GM13976 (cell line): ENCODE results near the gene TRIO.

Experiments used
- DNase-seq: peaks from one replicate; pipeline ENCODE4 v3.0.0; 2012; ENCODE audit warnings: low spot score
- in situ Hi-C: fragments of 300-500 bp; cut with MboI; formaldehyde crosslinking; loops from one replicate; pipeline ENCODE4 v1.12.0; 2022; ENCODE audit warnings: low sequenced_read_pairs, mixed read lengths, inconsistent platforms; ENCODE audit not compliant: unreplicated experiment
- TF ChIP-seq, protein P1 (sequence below): IDR thresholded peaks from 2 replicates; pipeline ENCODE4 v1.5.1; 2012; ENCODE audit warnings: borderline replicate concordance, mild to moderate bottlenecking; ENCODE audit not compliant: insufficient read depth; ENCODE audit errors: extremely low read depth, missing control alignments, control extremely low read depth

Gene TRIO

DNA sequence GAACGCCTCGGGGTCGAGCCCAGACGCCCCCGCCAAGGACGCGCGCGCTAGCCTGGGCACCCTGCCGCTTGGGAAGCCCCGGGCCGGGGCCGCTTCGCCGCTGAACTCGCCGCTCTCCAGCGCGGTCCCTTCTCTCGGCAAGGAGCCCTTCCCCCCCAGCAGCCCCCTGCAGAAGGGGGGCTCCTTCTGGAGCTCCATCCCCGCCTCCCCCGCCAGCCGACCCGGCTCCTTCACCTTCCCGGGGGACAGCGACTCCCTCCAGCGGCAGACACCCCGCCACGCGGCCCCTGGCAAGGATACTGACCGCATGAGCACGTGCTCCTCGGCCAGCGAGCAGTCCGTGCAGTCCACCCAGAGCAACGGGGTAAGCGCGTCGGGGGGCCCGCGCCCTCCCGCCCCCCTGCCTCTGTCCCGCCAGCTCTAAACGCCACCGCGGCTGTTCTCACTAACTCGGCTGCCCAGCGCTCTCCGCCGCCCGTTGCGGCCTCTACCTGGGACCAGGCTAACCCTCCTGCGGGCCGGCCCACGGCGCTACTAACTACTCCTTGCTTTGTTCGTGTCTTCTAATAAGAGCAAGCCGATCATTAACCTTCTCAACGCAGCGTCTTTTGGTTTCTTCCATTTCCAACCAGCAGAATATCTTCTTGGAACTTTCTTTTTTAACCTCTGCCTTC is 344.9 kb downstream of the TRIO start:
- TF ChIP-seq, protein P1, sequence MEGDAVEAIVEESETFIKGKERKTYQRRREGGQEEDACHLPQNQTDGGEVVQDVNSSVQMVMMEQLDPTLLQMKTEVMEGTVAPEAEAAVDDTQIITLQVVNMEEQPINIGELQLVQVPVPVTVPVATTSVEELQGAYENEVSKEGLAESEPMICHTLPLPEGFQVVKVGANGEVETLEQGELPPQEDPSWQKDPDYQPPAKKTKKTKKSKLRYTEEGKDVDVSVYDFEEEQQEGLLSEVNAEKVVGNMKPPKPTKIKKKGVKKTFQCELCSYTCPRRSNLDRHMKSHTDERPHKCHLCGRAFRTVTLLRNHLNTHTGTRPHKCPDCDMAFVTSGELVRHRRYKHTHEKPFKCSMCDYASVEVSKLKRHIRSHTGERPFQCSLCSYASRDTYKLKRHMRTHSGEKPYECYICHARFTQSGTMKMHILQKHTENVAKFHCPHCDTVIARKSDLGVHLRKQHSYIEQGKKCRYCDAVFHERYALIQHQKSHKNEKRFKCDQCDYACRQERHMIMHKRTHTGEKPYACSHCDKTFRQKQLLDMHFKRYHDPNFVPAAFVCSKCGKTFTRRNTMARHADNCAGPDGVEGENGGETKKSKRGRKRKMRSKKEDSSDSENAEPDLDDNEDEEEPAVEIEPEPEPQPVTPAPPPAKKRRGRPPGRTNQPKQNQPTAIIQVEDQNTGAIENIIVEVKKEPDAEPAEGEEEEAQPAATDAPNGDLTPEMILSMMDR, result no peak
- in situ Hi-C loops, result no loop called here
- peak; percentile 29 for DNase-seq

DNA sequence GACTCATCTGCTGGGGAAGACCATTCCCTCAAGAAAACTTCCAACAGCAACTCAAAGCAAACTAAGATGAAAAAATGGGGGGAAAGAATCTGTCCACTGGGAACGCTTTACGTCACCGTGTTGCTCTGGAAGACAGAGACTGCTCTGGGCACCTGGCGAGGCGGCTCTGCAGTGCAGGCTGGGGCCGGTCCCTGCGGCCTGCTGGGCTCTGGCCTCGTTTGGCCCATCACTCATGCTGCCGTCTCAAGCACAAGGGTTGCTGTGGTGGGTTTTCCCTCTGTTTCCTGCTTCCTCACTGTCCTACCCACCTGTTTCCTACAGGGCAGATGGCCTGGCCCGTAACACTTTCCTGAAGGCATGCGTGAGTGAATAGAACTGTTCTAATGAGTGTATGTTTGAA is 345.6 kb downstream of the TRIO start:
- peak; percentile 19 for DNase-seq
- TF ChIP-seq, protein P1, result no peak
- in situ Hi-C loops, result no loop called here

DNA sequence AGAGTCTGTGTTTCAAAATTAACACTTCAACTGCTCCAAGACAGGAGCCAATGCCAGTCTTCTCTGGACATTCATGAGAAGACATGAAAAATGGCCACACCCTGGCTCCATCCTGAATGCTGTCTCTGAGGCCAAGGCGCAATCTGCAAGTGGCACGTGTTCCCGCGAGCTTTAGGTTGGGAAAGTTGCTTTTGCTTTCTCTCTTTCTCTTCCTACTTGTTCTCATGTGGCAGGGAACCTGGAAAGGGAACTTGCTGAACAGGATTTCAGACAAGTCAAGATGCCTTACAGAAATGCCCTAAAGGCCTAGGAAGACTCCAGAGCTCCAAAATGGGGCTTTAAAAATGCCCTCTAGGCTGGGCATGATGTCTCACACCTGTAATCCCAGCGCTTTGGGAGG is 346.5 kb downstream of the TRIO start:
- in situ Hi-C loops, result no loop called here
- TF ChIP-seq, protein P1, result no peak
- DNase-seq, result no peak

- TF ChIP-seq, protein P1, result no peak
- peak; percentile 21 for DNase-seq
- in situ Hi-C loops, result no loop called here
Observed at GRCh38 chr5:14490309-14490711, 347.2 kb downstream of the TRIO start.

GRCh38 chr5:14491015-14491915 is 348.1 kb downstream of the TRIO start:
- TF ChIP-seq, protein P1, result no peak
- no peak for DNase-seq
- in situ Hi-C loops, result no loop called here

GRCh38 chr5:14492331-14492964 is 349.3 kb downstream of the TRIO start:
- no peak for DNase-seq
- TF ChIP-seq, protein P1, result no peak
- in situ Hi-C loops, result no loop called here
